Motor neuron (in vitro differentiated cells): ENCODE results near the gene UBE2V1. TPM values are rescaled to one million over a fixed set of nuclear protein-coding genes. Genes with fewer than 3 reads are reported as not detected.
"Not testable (repeated sequence)": the region's sequence is repeated elsewhere in the genome, so short reads cannot be mapped to it uniquely, and the experiment has no call there.

Experiments used
- ATAC-seq, 8 experiments: fragments of 200-7000 bp; cut with Tn5 transposase; replicated peaks in 6 of 8; 2 replicates each; pipeline ENCODE4 v1.8.0; 2021; ENCODE audit warnings: mild to moderate bottlenecking in 8 of 8, moderate library complexity in 8 of 8
- H3K27ac ChIP-seq, 2 donors: fragments of 250-450 bp; sonication (Bioruptor Pico); 2 replicates each; pipeline ENCODE4 v1.9.0; 2021; ENCODE audit warnings: antibody characterized with exemption in 2 of 2, mild to moderate bottlenecking in 2 of 2, moderate library complexity in 1 of 2
- H3K4me1 ChIP-seq, 2 donors: fragments of 250-450 bp; sonication (Bioruptor Pico); replicated peaks in 1 of 2; 2 replicates each; pipeline ENCODE4 v1.6.1; 2021; ENCODE audit warnings: antibody characterized with exemption in 2 of 2, mild to moderate bottlenecking in 2 of 2, moderate library complexity in 1 of 2
- H3K4me3 ChIP-seq, 5 donors: fragments of 250-450 bp; sonication (Bioruptor Pico); 2 replicates each; pipeline ENCODE4 v1.9.0; 2021; ENCODE audit warnings: antibody characterized with exemption in 5 of 5, mild to moderate bottlenecking in 5 of 5, moderate library complexity in 4 of 5
- WGBS, 10 experiments: fragments of 450-650 bp; shearing (Covaris generic); methylation state at CpG; one replicate each; pipeline ENCODE4 v1.0.0; 2022; 5-methylcytosine and 5-hydroxymethylcytosine counted together
- in situ Hi-C, 9 experiments: fragments of 400-800 bp; cut with MboI; loops; one replicate each; pipeline ENCODE4 v1.15.0; 2021; ENCODE audit warnings: low sequenced_read_pairs in 9 of 9, low pct_unique_long_range_greater_than_20kb in 2 of 9; ENCODE audit not compliant: unreplicated experiment in 9 of 9
- total RNA-seq, 8 experiments: library from RNA; unstranded; fragments of 300-600 nt; gene quantifications; 2 replicates each; pipeline versions ENCODE4 v1.2.3 to v1.2.4, GENCODE V29; 2022

UBE2V1 gene
- total RNA-seq, 8 experiments from 2014 or later: 55.7 to 158 (median 87.4) TPM

- peak; percentile 96 to 98 (median 96) for ATAC-seq
- Histone ChIP-seq H3K4me1 (peaks cover 4 to 8% of the 10 kb centered on the region in 2 donors), H3K27ac (no peak overlapping the region), H3K4me3 (peak overlapping the region; percentile 21 to 39 (median 29))
- 3 to 28% (median 21%) methylated on average over 8 to 19 of the region's 48 CpGs; no CpG with 5 or more reads in 3 of the 10 experiments for WGBS, 10 experiments
- in situ Hi-C loops: loop anchor here in 3 of 9 experiments (10.0 kb wide), 2 partner anchors 86 to 96 kb away; partner anchors contain the start of gene SNAI1 (in 1 of the 3)
Measured at GRCh38 chr20:50071039-50071888, 41.7 kb downstream of the UBE2V1 start.

GRCh38 chr20:50070361-50070760, 42.6 kb downstream of the UBE2V1 start:
- no peak overlapping the region for H3K4me3 ChIP-seq
- in situ Hi-C loops: loop anchor here in 3 of 9 experiments (10.0 kb wide), 2 partner anchors 86 to 96 kb away; partner anchors contain the start of gene SNAI1 (in 1 of the 3)
- H3K4me1 ChIP-seq: peaks cover 2 to 3% of the 10 kb centered on the region in 2 donors
- no peak overlapping the region for H3K27ac ChIP-seq
- no peak for ATAC-seq
- WGBS, 10 experiments: 80 to 97% (median 86%) methylated on average over 1 to 6 of the region's 7 CpGs; no CpG with 5 or more reads in 6 of the 10 experiments

GRCh38 chr20:50068041-50068651, 44.8 kb downstream of the UBE2V1 start:
- Histone ChIP-seq H3K4me1 (peaks cover 3 to 13% of the 10 kb centered on the region in 2 donors), H3K4me3 (no peak overlapping the region), H3K27ac (no peak overlapping the region)
- 0 to 100% (median 81%) methylated on average over 1 to 3 of the region's 11 CpGs; no CpG with 5 or more reads in 2 of the 10 experiments for WGBS, 10 experiments
- in situ Hi-C loops: loop anchor here in 1 of 9 experiments (10.0 kb wide), 1 partner anchor 83 kb away; the partner anchor contains the start of gene SNAI1
- no peak for ATAC-seq

- in situ Hi-C loops: loop anchor here in 1 of 9 experiments (10.0 kb wide), 1 partner anchor 83 kb away; the partner anchor contains the start of gene SNAI1
Measured at GRCh38 chr20:50067461-50067860, 45.5 kb downstream of the UBE2V1 start.

GRCh38 chr20:50067018-50067417, 45.9 kb downstream of the UBE2V1 start:
- no peak for ATAC-seq
- H3K4me3 ChIP-seq: no peak overlapping the region
- H3K27ac ChIP-seq: peak overlapping the region in 1 of 2 donors; percentile 26
- H3K4me1 ChIP-seq: peaks cover 3 to 13% of the 10 kb centered on the region in 2 donors
- in situ Hi-C loops: loop anchor here in 1 of 9 experiments (10.0 kb wide), 1 partner anchor 82 kb away; the partner anchor contains the start of gene SNAI1
- 60 to 100% (median 91%) methylated on average over 1 to 7 of the region's 7 CpGs; no CpG with 5 or more reads in 5 of the 10 experiments for WGBS, 10 experiments

More at GRCh38 chr20:50067461-50067860, 45.5 kb downstream of the UBE2V1 start:
- WGBS, 10 experiments: 80 to 83% methylated on average over 1 of the region's 2 CpGs; no CpG with 5 or more reads in 8 of the 10 experiments
- H3K27ac ChIP-seq: no peak overlapping the region
- no peak for ATAC-seq
- H3K4me1 ChIP-seq: peaks cover 3 to 13% of the 10 kb centered on the region in 2 donors
- no peak overlapping the region for H3K4me3 ChIP-seq

- Histone ChIP-seq H3K27ac (no peak overlapping the region), H3K4me3 (no peak overlapping the region), H3K4me1 (peaks cover 3 to 13% of the 10 kb centered on the region in 2 donors)
- in situ Hi-C loops: loop anchor here in 1 of 9 experiments (10.0 kb wide), 1 partner anchor 81 kb away; the partner anchor contains the start of gene SNAI1
- 57 to 100% (median 97%) methylated on average over 1 to 9 of the region's 10 CpGs; no CpG with 5 or more reads in 1 of the 10 experiments for WGBS, 10 experiments
- ATAC-seq: no peak
Measured at GRCh38 chr20:50066161-50066834, 46.7 kb downstream of the UBE2V1 start.

GRCh38 chr20:50065325-50065615, 47.7 kb downstream of the UBE2V1 start:
- in situ Hi-C loops: loop anchor here in 1 of 9 experiments (10.0 kb wide), 1 partner anchor 80 kb away; the partner anchor contains the start of gene SNAI1
- H3K4me1 ChIP-seq: peaks cover 3 to 13% of the 10 kb centered on the region in 2 donors
- ATAC-seq: no peak
- H3K27ac ChIP-seq: peak overlapping the region in 1 of 2 donors; percentile 32
- H3K4me3 ChIP-seq: no peak overlapping the region
- 43% methylated on average over 1 of the region's 3 CpGs; no CpG with 5 or more reads in 9 of the 10 experiments for WGBS, 10 experiments

GRCh38 chr20:50063763-50064162, 49.2 kb downstream of the UBE2V1 start:
- ATAC-seq, H3K4me3 ChIP-seq, H3K27ac ChIP-seq: not testable (repeated sequence)
- in situ Hi-C loops: loop anchor here in 2 of 9 experiments (5.0 to 10.0 kb wide), 2 partner anchors 79 to 81 kb away; partner anchors contain the start of gene SNAI1 (in 2 of the 2)
- 78 to 100% (median 95%) methylated on average over 1 to 4 of the region's 6 CpGs; no CpG with 5 or more reads in 6 of the 10 experiments for WGBS, 10 experiments
- peaks cover 3 to 13% of the 10 kb centered on the region in 2 donors for H3K4me1 ChIP-seq

GRCh38 chr20:50062006-50062838, 50.7 kb downstream of the UBE2V1 start:
- H3K4me3 ChIP-seq: no peak overlapping the region
- peaks cover 3 to 11% of the 10 kb centered on the region in 2 donors for H3K4me1 ChIP-seq
- ATAC-seq: no peak
- H3K27ac ChIP-seq: no peak overlapping the region
- in situ Hi-C loops: loop anchor here in 2 of 9 experiments (5.0 to 10.0 kb wide), 2 partner anchors 77 to 80 kb away; partner anchors contain the start of gene SNAI1 (in 2 of the 2)
- 0 to 100% (median 76%) methylated on average over 1 to 8 of the region's 13 CpGs; no CpG with 5 or more reads in 2 of the 10 experiments for WGBS, 10 experiments

GRCh38 chr20:50061151-50062005, 51.6 kb downstream of the UBE2V1 start:
- ATAC-seq: no peak
- in situ Hi-C loops: loop anchor here in 2 of 9 experiments (5.0 to 10.0 kb wide), 2 partner anchors 77 to 79 kb away; partner anchors contain the start of gene SNAI1 (in 2 of the 2)
- no peak overlapping the region for H3K4me3 ChIP-seq
- H3K27ac ChIP-seq: no peak overlapping the region
- peaks cover 3 to 10% of the 10 kb centered on the region in 2 donors for H3K4me1 ChIP-seq
- WGBS, 10 experiments: 60 to 100% (median 89%) methylated on average over 1 to 4 of the region's 6 CpGs; no CpG with 5 or more reads in 3 of the 10 experiments
